AG20443 (cell line): ENCODE measurements around the gene BOD1.

Experiments
- DNase-seq: peaks from one replicate; pipeline ENCODE4 v3.0.0; 2012; ENCODE audit warnings: low spot score, mixed read lengths

BOD1 gene

DNA sequence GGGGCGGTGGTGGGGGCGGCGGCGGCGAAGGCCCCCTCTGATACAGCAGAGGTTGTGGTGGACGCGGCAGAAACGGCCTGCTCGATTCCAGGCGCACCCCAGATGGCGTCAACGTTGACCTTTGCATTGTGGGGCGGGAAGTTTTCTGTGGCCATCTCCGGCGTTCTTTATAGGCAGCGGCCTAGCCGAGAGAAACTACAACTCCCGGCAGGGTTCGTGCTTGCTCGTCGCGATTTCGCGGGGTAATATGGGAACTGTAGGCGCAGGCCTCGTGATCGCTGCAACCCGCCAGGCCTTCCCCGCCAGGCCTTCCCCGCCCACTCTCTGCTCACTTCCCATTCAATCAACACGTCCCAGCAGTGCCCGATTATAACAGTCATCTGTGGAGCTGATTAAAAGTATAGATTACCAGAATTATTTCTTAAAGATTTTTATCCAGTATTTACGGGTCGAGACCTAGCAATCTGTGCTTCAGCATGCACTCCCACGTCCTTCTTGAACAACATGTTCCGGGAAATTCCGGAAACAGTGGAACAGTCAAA lies at the start of gene BOD1:
TSS of gene BOD1 (minus strand) at position 74 of the 542 bp plus-strand sequence. CDS start 214 bp downstream, outside the sequence.
- peak; percentile 96 for DNase-seq

DNA sequence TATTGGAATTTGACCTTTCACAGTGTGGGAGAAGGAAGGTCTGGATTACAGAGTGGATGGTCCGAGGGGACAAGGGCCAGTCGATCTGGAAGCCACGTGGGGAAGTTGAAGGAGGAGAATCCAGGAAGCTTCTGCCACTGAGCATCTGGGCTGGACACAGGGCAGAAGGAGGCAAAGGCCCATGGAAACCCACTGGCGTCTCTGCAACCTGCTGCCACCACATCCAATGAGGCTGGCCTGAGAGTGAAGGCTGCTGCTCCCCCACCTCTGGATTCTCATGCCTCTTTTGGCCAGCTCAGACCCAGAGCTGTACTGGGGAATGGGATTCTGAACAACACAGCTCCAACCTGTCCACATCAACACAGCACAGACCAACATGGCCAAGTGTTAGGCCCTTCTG lies 48.9 kb upstream of the BOD1 start:
- no peak for DNase-seq

DNA sequence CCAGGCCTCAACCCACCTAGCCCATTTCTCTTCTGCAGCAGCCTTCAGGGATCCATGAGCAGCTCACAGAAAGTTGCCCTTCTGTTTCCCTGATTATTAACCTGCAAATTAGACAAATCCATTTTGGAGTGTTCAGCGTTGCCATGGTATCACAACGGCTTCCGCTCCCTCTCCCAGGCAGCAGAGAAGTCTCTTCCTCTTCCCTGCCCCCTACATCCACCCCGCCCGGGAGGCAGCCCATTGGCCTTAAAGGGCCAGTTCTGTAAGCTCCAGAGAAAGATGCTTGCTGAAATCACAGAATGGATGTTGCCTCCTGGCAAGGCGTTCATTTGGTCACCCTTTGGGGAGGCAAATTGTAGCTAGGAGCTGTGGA lies 47.7 kb upstream of the BOD1 start:
- DNase-seq: peak; percentile 58

DNA sequence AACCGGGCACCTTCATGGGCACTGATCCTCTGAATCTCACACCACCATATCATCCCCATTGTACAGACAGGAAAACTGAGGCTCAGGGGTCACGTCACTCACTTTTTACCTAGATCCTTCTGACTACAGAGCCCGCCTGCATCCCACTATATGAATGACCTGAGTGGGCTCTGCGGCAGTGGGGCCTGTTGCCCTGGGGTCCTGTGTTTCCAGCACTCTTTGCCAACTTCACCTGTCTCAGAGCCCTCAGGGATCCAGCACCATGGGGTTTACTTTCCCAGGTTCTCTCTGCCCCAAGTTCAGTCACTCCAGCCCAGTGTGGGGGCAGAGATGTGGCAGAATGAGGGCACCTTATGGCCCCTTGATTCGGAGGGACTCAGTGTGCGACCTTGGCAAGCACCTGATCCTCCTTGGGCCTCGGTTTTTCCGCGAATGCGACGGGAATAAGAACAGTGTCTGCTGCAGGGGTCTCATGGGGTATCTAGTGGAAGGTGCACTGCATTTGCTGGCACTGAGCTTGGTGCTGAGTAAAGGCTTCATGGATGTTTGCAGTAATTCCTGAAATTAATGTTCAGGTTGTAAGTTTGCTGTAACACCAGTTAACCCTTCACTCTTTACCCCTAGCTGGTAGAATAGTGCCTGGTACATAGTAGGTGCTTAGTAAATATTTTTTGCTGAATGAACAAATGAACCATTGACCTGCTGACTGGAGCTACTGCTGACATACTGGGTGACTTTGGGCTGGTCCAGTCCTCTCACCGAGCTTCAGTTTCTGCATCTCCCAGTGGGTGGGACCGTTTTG lies 47.1 kb upstream of the BOD1 start:
- no peak for DNase-seq

DNA sequence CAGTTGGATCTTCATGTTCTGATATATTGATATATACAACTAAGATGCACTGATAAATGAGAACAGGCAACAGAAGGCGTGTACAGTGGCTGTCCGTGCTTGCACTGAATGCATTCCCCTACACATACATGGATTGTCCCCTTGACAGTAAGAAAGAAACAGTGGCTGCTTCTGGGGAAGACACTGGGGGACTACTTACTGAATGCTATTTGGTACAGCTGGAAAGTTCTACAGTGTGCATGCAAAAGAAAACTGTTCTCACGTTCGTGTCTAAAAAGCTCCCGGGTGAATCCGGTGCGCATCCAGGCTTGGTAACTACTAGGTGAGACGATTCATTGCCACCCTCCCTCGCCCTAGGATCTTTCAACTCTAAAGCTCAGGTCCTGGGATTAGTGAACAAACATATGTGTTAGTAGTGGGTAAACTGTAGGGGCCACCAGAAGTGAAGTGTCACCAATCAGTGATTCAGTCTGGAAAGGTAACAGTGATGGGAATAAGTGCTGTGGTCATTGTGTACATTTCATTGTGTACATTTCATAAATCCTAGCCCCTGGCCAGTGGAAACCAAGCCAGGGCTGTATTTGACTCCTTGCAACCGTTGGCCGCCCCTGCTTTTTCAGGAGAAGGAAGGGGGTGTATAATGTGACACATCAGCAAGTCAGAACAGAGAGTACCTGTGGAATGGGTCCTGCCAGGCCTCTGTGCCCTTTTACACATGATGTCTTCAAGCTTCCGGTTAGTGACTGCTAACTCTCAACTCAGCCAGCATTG lies 46.3 kb upstream of the BOD1 start:
- DNase-seq: no peak

DNA sequence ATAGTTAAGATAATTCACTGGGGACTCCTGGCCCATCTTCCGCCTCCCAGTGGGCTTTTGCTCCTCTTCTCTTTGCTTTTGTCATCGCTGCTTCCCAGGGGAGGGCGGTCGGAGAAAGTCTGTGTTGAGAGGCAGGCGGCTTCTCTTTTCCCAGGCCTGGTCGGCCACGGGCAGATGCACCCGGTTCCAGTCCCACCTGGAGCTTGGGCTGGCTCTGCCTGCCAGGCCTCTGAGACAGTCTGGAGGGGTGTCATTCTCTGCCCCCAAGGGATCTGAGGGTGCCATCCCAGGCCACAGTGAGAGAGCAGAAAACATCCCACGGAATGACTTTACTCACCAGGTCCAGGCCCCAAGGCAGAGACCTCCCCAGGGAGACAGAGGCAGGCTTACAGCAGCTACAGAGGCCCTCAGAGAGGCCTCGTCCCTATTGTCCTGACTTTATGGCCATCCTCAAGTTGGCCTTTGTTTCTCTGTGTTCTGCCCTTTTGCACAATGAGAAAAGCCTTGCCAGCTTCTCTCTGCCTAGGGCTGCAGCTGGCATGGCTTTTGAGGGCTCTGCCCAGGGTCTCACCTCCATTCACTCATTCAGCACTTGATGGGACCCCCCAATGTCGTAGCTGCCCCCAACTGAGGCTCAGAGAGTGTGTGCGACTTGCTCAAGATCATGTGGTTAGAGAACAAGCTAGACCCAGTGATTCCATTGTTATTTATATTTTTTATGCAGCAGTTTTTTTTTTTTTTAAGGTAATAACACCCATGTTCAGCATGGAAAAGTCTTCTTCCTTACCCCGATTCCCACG lies 44.2 kb upstream of the BOD1 start:
- DNase-seq: no peak

DNA sequence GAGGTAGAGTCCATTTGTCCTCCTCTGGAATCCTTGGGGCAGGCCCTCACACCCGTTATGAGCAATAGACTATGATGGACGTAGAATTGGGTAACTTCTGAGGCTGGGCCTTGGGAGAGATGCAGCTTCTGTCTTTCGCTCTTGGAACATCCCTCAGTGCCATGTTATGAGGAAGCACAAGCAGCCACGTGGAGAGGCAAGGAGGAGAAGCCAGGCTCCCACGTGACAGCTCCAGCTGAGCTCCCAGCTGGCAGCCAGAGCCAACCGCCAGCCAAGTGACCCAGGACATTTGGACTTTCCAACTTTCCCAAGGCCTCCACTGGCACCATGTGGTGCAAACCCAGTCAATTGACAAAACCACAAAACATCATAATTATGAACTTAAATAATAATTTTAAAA lies 43.0 kb upstream of the BOD1 start:
- DNase-seq: no peak

DNA sequence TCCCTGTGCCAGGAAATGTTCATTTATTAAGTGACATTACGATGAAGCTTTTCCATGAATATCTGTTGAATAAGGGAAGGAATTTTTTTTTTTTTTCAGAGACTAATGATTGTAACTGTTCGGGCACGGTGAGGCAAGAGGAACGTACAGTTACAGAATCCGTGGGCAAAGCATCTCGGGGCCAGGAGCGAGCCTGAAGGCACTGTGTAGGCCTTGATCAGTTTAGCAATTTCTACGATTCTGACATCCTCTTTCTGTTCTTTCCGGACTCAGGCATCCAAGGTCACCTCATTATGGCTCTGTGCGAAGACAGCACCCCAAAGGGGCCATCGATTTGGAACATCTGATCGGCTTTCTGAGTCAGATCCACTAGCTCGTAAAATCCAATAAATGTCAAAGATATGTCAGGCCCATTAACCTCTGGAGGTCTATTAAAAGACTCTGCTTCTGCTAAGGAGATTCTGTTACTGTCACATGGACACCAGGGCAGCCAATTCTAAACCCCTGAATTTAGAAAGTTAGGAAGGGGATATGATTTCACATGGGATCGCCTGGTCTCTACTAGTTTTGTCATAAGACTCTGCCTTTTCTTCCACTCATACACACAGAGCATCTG lies 41.4 kb upstream of the BOD1 start:
- no peak for DNase-seq

DNA sequence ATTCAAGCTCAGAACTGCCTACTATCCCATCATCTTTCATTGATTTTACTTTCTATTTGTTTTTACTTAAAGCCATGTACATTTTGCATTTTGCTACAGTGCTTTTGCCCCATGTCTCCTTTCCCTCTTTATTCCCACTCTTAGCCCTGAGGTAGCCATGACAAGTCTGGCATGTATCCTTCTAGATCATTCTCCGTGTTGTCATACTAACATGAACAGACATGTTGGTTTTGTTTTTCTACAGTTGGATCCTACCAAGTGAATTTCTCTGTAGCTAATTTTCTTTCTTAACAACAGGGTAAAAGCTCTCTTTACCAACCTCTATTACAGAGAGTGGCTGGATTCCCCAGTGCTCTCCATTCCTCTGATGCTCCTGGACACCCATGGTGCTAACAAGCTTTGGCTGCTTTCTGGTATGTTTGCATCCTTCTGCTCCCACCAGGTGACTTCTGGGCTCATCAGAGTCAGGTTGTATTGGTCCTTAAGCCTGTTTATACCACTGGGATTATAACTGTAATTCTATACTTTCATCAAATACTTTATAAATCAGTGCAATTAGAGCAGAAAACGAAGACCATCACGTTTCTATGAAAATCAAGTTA lies 38.8 kb upstream of the BOD1 start:
- no peak for DNase-seq

DNA sequence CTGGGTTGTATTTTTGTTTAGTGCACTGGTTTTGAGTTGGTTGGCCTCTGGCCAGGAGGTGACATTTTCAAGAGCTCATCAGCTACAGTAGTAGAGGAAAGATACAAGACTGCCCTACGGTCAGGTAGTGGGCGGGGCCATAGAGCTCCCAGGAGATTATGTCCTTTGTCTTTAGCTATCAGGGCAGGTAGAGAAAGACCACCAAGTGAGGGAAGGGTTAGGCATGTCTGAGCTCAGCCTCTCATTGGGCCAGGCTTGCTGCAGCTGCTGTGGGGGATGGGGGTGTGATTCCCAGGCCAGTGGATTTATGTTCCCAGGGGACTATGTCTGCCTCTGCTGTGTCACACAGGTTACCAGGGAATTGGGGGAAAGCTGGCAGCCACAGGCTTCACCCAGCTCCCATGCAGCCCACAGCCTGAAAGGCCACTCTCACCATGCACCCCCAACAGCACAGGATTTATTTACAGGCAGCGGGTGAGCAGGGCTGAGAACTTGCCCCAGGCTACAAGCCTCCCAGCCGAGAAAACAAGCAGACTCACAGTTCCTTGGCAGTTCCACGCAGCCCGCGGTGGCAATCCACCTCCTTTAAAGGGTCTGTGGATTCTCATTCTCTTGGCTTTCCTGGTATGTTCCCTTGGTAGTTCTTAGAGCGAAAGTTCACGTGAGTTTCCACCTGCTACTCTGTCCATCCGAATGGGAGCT lies 37.5 kb upstream of the BOD1 start:
- no peak for DNase-seq

DNA sequence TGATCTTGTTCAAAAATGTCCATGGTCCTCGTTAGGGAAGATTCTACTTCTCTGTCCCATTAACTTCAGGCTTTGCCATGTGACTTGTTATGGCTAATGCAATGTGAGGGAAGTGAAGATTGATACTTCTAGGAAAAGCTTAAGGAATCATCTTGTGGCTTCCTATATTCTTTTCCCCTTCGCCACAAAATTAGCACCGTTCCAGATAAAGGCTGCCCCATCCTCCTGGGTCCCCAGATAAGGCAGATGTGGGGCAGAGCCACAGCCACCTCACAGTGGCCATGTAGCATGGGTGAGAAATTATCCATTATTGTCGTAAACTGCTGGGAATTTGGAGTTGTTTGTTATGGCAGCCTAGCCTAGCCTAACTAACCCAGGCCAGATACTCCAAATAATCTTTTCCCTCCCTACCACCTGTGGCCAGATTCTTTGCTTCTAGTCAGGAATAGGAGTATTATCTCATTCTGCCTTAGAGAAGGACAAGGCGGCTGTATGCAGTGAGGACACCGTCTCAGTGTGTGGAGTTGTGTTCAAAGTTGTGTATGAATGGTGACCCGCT lies 31.9 kb upstream of the BOD1 start:
- no peak for DNase-seq

DNA sequence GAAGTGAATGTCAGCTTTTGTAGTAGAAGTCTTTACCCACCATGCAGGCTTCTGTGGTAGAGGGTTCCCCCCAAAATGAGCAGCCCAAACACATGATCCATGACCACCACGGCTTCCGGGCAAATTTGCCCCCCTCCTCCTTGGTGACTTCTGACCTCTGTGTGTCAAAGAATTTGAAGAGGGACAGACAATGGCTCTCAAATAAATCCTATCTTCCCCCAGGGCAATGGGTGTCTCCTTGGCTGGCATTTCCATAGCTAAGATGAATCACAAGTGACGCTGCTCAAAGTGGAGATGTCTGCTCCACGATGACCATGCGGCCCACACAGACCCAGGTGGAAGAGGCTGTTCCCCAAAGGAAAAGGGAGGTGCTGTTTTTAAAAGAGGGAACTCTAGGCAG lies 30.2 kb upstream of the BOD1 start:
- DNase-seq: no peak

DNA sequence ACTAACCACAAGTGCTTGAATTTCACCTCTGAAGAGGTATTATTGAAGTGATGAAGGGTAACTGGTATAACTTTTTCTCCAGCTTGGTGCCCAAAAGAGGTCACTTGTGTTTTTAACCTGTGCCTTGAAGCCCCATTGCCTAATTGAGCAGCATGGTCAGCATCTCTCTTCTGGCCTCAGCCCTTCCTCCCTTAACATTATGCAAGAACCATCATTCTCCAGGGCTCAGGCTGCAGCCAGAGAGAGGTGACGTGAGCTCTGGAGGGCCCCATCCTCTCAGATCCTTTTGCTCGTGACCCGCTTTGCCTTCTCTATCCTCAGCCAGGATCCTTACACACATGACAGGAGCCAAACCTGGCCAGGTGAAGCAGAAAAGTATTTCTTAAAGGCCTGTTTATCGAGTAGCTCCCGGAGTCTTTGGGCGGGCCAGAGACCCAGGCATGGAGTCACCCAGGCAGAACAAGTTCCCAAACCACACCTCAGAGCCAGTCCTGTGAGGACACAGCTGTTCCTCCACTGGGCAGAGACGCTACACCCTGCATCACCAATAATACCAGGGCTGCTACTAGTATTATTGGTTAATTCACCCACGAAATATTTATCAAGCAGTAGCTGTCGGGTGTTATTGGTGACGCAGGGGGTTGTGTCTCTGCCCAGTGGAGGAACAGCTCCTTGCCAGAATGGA lies 29.6 kb upstream of the BOD1 start:
- DNase-seq: no peak

DNA sequence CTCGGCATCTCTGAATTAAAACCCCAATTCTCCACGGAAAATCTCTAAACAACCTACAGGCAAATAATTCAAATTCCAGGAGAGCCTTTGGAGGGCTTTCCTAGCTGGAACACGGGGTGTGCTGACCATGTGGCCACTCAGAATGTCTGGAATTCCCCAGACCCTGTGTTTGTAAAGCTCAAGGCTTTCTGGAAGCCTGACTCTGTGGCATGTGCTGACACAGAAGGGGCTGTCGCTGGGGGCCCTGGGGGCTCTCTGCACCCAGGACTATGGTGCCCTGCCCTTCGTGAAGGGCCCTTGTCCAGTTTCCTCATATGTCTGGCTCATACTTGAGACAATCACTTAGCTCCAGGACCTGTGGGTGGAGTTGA lies 29.0 kb upstream of the BOD1 start:
- peak; percentile 63 for DNase-seq

DNA sequence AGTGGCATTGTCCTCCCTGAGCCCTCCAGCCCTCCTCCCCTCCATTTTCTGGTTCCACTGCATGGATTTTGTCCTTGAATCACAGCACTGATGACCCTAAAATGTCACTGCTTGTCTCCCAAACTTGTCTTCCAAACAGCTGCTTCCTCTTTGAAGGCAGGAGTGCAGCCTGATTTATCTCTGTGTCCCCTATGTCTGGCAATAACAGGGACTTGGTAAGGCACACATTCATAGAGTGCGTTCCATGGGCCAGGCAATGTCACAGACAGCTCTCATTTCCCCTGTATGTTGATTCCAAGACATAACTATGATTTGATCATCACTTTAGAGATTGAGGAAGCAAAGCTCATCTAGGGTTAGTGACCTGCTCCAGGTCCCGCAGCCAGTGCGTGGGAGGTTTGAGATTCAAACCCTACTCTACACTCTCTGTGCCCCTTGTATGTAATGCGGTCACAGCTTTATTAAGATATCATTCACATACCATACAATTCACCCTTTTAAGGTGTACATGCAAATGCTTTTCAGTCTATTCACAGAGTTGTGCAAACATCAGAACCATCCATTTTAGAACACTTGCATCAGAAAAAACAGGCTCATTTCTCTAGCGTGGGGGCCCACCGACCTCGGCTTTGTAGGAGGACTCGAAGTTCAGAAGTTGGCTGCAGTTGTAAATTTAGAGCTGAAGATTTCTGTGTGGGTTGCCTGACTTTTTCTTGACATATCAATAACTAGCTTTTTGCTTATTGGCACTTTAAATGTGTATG lies 28.4 kb upstream of the BOD1 start:
- DNase-seq: no peak

DNA sequence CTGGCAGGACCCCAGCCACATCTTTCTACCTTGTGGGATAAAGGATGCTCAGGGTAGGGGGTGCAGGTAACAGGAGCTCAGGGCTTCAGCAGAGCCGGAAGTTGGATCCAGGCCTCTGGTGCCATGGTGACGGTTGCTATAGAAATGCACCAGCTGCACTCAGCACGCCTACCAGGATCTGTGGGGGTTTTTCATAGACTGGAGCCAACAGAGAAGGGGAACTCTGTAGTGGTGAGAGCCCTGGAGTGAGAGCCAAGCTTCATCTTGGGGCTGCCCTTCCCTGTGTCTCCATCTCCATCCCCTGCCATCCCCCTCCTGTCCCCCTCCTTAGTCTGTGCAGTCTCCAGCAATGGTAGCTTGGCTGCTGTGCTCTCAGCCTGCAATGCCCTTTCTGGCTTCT lies 27.5 kb upstream of the BOD1 start:
- DNase-seq: no peak

DNA sequence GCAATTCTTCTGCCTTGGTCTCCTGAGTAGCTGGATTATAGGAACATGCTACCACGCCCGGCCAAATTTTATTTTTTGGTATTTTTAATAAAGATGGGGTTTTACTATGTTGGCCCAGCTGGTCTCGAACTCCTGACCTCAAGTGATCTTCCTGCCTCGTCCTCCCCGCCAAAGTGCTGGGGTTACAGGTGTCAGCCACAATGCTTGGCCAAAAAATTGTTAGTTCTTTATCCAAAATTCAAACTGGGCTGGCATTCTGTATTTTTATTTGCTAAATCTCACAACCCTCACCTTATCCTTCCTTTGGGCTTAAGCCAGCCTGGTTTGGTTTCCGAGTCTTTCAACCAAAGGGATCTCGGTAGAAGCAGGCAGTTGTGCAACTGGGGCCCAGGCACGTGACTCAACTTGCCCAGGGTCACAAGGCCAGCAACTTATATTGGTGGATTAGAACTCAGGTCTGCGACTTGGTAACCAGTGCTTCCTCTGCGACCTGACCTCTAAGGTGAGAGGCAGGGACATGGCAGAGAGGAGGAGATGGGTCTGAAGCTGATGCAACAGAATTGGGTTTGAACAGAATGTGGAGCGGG lies 26.5 kb upstream of the BOD1 start:
- no peak for DNase-seq

DNA sequence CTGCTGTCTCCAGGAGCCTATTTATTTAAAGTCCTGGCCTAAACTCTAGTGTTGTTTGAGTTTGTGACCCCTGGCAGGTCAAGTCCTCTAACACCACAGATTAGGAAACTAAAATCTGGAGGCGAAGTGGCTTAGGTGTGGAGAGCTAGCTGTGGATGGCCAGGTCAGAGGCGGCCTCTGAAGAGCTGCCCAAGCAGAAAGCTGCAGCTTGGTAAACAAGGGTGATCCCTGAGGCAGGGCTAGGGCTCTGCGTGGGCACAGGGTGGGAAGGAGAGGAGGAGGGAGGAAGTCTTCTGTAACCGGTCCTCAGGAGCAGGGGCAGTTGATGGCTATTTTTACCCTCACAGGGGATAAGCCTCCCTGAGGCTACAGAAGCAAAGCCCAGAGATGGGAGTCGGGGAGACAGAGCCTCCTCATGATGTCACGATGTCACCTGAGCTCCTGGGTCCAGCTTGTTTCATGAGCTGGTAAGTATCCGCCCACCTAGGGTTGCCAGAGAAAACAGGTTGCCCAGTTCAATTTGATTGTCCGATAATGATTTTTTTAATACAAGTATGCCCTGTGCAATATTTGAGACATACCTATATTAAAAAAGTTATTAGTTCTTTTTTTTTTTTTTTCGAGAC lies 25.9 kb upstream of the BOD1 start:
- DNase-seq: no peak
